Tibial nerve (tissue), 4 donors: ENCODE measurements around the gene WDR43. TPM values are rescaled to one million over a fixed set of nuclear protein-coding genes. Genes with fewer than 3 reads are reported as not detected.

Source experiments
- DNase-seq, 2 donors: peaks; one replicate each; pipeline ENCODE4 v3.0.0-alpha.2; 2019; ENCODE audit warnings: low spot score in 2 of 2
- H3K27ac ChIP-seq, 4 donors: fragments of 200-600 bp; sonication (generic) in 3 of 4; one replicate each; pipeline ENCODE4 v1.5.1; 2017 to 2019; ENCODE audit warnings: mild to moderate bottlenecking in 1 of 4
- H3K27me3 ChIP-seq, 2 donors: fragments of 200-600 bp; sonication (generic) in 1 of 2; one replicate each; pipeline versions ENCODE4 v1.5.1 to v1.6.0; 2017 to 2019
- H3K36me3 ChIP-seq, 3 donors: fragments of 200-600 bp; sonication (generic); one replicate each; pipeline ENCODE4 v1.5.1; 2018 to 2019
- H3K4me1 ChIP-seq, 4 donors: fragments of 200-600 bp; sonication (generic) in 3 of 4; one replicate each; pipeline ENCODE4 v1.5.1; 2017 to 2019
- H3K4me3 ChIP-seq, 4 donors: fragments of 200-600 bp; sonication (generic) in 3 of 4; one replicate each; pipeline ENCODE4 v1.5.1; 2017 to 2019; ENCODE audit warnings: mild to moderate bottlenecking in 1 of 4, moderate library complexity in 1 of 4
- H3K9me3 ChIP-seq, 4 donors: fragments of 200-600 bp; sonication (generic) in 3 of 4; one replicate each; pipeline ENCODE4 v1.5.1; 2017 to 2019
- EP300 ChIP-seq, 2 donors: sonication (generic); formaldehyde crosslinking; IDR thresholded peaks; one replicate each; pipeline ENCODE4 v1.6.1; 2017; ENCODE audit warnings: antibody characterized with exemption in 2 of 2, mild to moderate bottlenecking in 1 of 2
- POLR2A ChIP-seq, 2 donors: fragments of 450-650 bp; IDR thresholded peaks; one replicate each; pipeline ENCODE4 v1.6.1; 2017; ENCODE audit warnings: antibody characterized with exemption in 2 of 2, mild to moderate bottlenecking in 2 of 2, moderate library complexity in 2 of 2
- WGBS, 2 donors: methylation state at CpG; one replicate each; pipeline ENCODE4 v1.1.5; 2018; 5-methylcytosine and 5-hydroxymethylcytosine counted together
- total RNA-seq, 4 donors: library from RNA; depleted of rRNA; stranded (reverse); fragments of >200 nt; gene quantifications; one replicate each; pipeline ENCODE4 v1.1.0, GENCODE V29; 2016
- TF ChIP-seq, protein P1 (sequence below), 5 experiments: fragments of 200-600 bp in 3 of 5; fragments of 450-650 bp in 2 of 5; sonication (generic) in 3 of 5; IDR thresholded peaks; one replicate each; pipeline ENCODE4 v1.5.1; 2016 to 2019; ENCODE audit warnings: antibody characterized with exemption in 5 of 5, mild to moderate bottlenecking in 3 of 5, moderate library complexity in 2 of 5

The WDR43 gene
- total RNA-seq, 4 donors from 2014 or later: 32.2 to 57.6 (median 37.0) TPM

DNA sequence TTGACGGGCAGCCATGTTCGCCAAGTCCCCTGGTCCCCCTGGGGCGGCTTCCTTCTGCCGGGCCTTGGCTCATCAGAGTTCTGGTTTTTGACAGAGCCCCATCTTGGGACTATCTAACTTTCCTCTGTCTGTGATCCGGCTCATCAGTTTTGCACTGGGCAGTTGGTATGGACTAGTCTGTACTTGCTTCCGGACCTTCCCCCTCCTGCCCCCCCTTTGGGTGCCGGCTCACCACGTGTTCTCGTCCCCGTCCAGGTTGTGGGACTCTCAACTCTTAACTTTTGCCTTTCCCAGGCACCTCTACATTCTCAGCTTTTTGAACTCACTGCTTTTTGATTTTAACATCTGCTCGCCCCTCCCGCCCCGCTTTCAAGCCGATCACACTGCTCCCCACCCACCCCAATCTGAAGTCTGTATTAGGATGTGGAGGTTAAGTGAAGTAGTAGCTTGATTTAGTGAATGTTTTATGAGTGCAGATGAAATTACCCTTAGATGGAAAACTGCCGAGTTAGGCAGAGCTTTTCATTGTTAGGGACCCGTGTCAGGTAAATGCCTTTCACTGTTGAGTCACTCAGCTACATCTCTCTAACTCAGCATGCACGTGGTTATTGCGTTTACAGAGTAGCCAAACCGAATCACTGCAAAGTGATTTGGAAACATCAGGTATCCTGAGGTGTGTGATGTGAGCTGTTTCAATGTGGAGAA is 874 bp downstream of the WDR43 start:
- 1% methylated on average over 15 to 19 of the region's 19 CpGs for WGBS, 2 donors
- Histone ChIP-seq H3K27me3 (no peaks in the 10 kb centered on the region), H3K4me1 (peaks cover 0 to 46% (median 19%) of the 10 kb centered on the region in 4 donors), H3K9me3 (no peaks in the 10 kb centered on the region), H3K36me3 (no peaks in the 10 kb centered on the region), H3K4me3 (peak overlapping the region; percentile 96 to 99 (median 98)), H3K27ac (peak overlapping the region; percentile 51 to 90 (median 86))
- TF ChIP-seq, protein P1, sequence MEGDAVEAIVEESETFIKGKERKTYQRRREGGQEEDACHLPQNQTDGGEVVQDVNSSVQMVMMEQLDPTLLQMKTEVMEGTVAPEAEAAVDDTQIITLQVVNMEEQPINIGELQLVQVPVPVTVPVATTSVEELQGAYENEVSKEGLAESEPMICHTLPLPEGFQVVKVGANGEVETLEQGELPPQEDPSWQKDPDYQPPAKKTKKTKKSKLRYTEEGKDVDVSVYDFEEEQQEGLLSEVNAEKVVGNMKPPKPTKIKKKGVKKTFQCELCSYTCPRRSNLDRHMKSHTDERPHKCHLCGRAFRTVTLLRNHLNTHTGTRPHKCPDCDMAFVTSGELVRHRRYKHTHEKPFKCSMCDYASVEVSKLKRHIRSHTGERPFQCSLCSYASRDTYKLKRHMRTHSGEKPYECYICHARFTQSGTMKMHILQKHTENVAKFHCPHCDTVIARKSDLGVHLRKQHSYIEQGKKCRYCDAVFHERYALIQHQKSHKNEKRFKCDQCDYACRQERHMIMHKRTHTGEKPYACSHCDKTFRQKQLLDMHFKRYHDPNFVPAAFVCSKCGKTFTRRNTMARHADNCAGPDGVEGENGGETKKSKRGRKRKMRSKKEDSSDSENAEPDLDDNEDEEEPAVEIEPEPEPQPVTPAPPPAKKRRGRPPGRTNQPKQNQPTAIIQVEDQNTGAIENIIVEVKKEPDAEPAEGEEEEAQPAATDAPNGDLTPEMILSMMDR (IDR thresholded peaks at IDR 0.05): no peak
- TF ChIP-seq EP300 (IDR thresholded peaks at IDR 0.05) (no peak), POLR2A (IDR thresholded peaks at IDR 0.05) (no peak)
- no peak for DNase-seq

DNA sequence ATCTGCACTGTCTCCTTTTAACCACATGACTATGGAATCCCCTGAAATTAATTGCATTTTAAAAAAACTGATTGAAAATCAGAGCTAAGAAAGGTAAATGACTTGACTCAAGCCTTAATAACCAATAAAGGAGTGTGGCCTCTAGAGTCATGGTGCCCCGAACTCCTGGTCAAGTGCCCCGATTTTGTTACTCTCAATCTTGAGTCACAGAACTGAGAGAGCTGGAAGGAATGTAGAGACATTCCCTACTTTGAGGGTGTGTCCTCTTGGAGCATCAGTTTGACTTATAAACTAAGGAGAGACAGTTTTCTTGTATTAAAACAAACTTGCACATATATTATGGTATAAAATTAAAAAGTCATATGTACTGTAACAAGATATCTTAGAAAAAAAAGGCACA is 2.4 kb downstream of the WDR43 start:
- H3K27ac ChIP-seq: no peak overlapping the region
- peaks cover 0 to 62% (median 19%) of the 10 kb centered on the region in 4 donors for H3K4me1 ChIP-seq
- H3K4me3 ChIP-seq: no peak overlapping the region
- WGBS, 2 donors: 59 to 60% methylated on average over 2 of the region's 2 CpGs
- no peaks in the 10 kb centered on the region for H3K36me3 ChIP-seq
- H3K27me3 ChIP-seq: no peaks in the 10 kb centered on the region
- no peak for DNase-seq
- TF ChIP-seq POLR2A (IDR thresholded peaks at IDR 0.05) (no peak), EP300 (IDR thresholded peaks at IDR 0.05) (no peak)
- H3K9me3 ChIP-seq: no peaks in the 10 kb centered on the region

- Histone ChIP-seq H3K4me3 (no peak overlapping the region), H3K27me3 (no peaks in the 10 kb centered on the region), H3K4me1 (peaks cover 0 to 62% (median 19%) of the 10 kb centered on the region in 4 donors), H3K36me3 (peaks cover 0 to 10% (median 0%) of the 10 kb centered on the region in 3 donors), H3K9me3 (no peaks in the 10 kb centered on the region), H3K27ac (no peak overlapping the region)
- no peak for DNase-seq
- TF ChIP-seq EP300 (IDR thresholded peaks at IDR 0.05) (no peak), POLR2A (IDR thresholded peaks at IDR 0.05) (no peak)
- TF ChIP-seq, protein P1 (IDR thresholded peaks at IDR 0.05): no peak
- 42 to 67% methylated on average over 1 of the region's 1 CpG for WGBS, 2 donors
Measured at GRCh38 chr2:28898048-28898447, 3.6 kb downstream of the WDR43 start.

- DNase-seq: no peak
- Histone ChIP-seq H3K27me3 (no peaks in the 10 kb centered on the region), H3K36me3 (peaks cover 0 to 25% (median 0%) of the 10 kb centered on the region in 3 donors), H3K4me1 (peaks cover 0 to 61% (median 10%) of the 10 kb centered on the region in 4 donors), H3K9me3 (no peaks in the 10 kb centered on the region), H3K27ac (no peak overlapping the region), H3K4me3 (no peak overlapping the region)
- no peak for TF ChIP-seq POLR2A (IDR thresholded peaks at IDR 0.05)
- TF ChIP-seq EP300 (IDR thresholded peaks at IDR 0.05): no peak
- TF ChIP-seq, protein P1 (IDR thresholded peaks at IDR 0.05): no peak
- 58 to 66% methylated on average over 2 of the region's 2 CpGs for WGBS, 2 donors
Measured at GRCh38 chr2:28901202-28901601, 6.7 kb downstream of the WDR43 start.

- 17 to 38% methylated on average over 1 of the region's 1 CpG for WGBS, 2 donors
- no peaks in the 10 kb centered on the region for H3K27me3 ChIP-seq
- DNase-seq: no peak
- no peaks in the 10 kb centered on the region for H3K9me3 ChIP-seq
- H3K4me1 ChIP-seq: peaks cover 0 to 54% (median 7%) of the 10 kb centered on the region in 4 donors
- H3K27ac ChIP-seq: no peak overlapping the region
- H3K36me3 ChIP-seq: peaks cover 0 to 31% (median 0%) of the 10 kb centered on the region in 3 donors
- TF ChIP-seq, protein P1 (IDR thresholded peaks at IDR 0.05): no peak
- no peak for TF ChIP-seq POLR2A (IDR thresholded peaks at IDR 0.05)
- TF ChIP-seq EP300 (IDR thresholded peaks at IDR 0.05): no peak
- no peak overlapping the region for H3K4me3 ChIP-seq
Measured at GRCh38 chr2:28901841-28902240, 7.4 kb downstream of the WDR43 start.
